HCT116 (cell line): ENCODE measurements around the gene TP53. TPM values are rescaled to one million over a fixed set of nuclear protein-coding genes. Genes with fewer than 3 reads are reported as not detected.

Source experiments
- ATAC-seq: fragments of 200-7000 bp; cut with Tn5 transposase; 2 replicates; pipeline ENCODE4 v1.9.1; 2020; ENCODE audit warnings: mild to moderate bottlenecking, moderate library complexity
- BruUV-seq: library from RNA; stranded (reverse); fragments of 400-500 nt; replicated peaks from 2 replicates; lab custom pipeline; 2021; lab: Mats Ljungman, UMichigan
- CTCF ChIA-PET: fragments of 300-600 bp; sonication (Branson Sonifier 250); formaldehyde crosslinking; loops from one replicate; lab custom pipeline; 2021; ENCODE audit warnings: antibody characterized with exemption; lab: Charles Lee
- POLR2A ChIA-PET: fragments of 300-600, 350-600 bp; sonication (Branson Sonifier 250); formaldehyde crosslinking; loops from one replicate; lab custom pipeline; 2021; ENCODE audit warnings: antibody characterized with exemption; lab: Charles Lee
- RAD21 ChIA-PET, 2 experiments: fragments of 300-600 bp; sonication (Branson Sonifier 250); formaldehyde crosslinking; loops; one replicate each; lab custom pipeline; 2023; ENCODE audit warnings: low total read pairs in 2 of 2; ENCODE audit not compliant: uncharacterized antibody in 2 of 2, unreplicated experiment in 2 of 2, low non-redundant PET in 1 of 2; lab: Charles Lee
- DNase-seq: peaks from one replicate; pipeline ENCODE4 v3.0.0-alpha.2; 2010; ENCODE audit warnings: low read depth, low spot score
- H2AFZ ChIP-seq: fragments of 200-600 bp; shearing (Covaris generic), sonication (generic); 2 replicates; pipeline ENCODE4 v1.6.1; 2017; ENCODE audit warnings: low read depth, mixed run types, mixed read lengths, antibody characterized with exemption, low read length; ENCODE audit not compliant: poor library complexity, severe bottlenecking
- H3K27ac ChIP-seq: 2 replicates; pipeline ENCODE4 v1.5.1; 2012; ENCODE audit warnings: low read depth, low read length
- H3K27me3 ChIP-seq: fragments of 200-600 bp; sonication (generic); 2 replicates; pipeline ENCODE4 v1.6.1; 2016; ENCODE audit warnings: mixed run types, low read length, mixed read lengths; ENCODE audit not compliant: insufficient read depth
- H3K36me3 ChIP-seq, 2 experiments: fragments of 200-500 bp in 1 of 2; fragments of 200-600 bp in 1 of 2; sonication (Bioruptor generic) in 1 of 2; sonication (generic) in 1 of 2; 2 replicates each; pipeline versions ENCODE4 v1.5.1 to v1.6.1; 2014 to 2016; ENCODE audit warnings: low read length in 2 of 2, inconsistent platforms in 1 of 2, mixed read lengths in 1 of 2, mixed run types in 1 of 2; ENCODE audit not compliant: insufficient read depth in 2 of 2, control insufficient read depth in 1 of 2
- H3K4me1 ChIP-seq, 2 experiments: fragments of 200-600 bp in 1 of 2; sonication (generic) in 1 of 2; 2 replicates each; pipeline versions ENCODE4 v1.5.1 to v1.6.1; 2012 to 2017; ENCODE audit warnings: low read length in 2 of 2, inconsistent platforms in 1 of 2, mild to moderate bottlenecking in 1 of 2, mixed read lengths in 1 of 2, mixed run types in 1 of 2, moderate library complexity in 1 of 2; ENCODE audit not compliant: insufficient read depth in 2 of 2, control insufficient read depth in 1 of 2
- H3K4me2 ChIP-seq: fragments of 200-600 bp; sonication (generic); 2 replicates; pipeline ENCODE4 v1.6.1; 2017; ENCODE audit warnings: mixed run types, low read length, mixed read lengths
- H3K4me3 ChIP-seq, 2 experiments: fragments of 200-600 bp in 1 of 2; sonication (generic) in 1 of 2; replicated peaks in 1 of 2; 2 replicates each; pipeline ENCODE4 v1.5.1; 2011 to 2016; ENCODE audit warnings: low read length in 2 of 2, control low read depth in 1 of 2, low read depth in 1 of 2, mild to moderate bottlenecking in 1 of 2, mixed read lengths in 1 of 2, mixed run types in 1 of 2
- H3K79me2 ChIP-seq: fragments of 200-600 bp; sonication (generic); 2 replicates; pipeline ENCODE4 v1.6.1; 2017; ENCODE audit warnings: mild to moderate bottlenecking, mixed run types, low read length, moderate library complexity, mixed read lengths; ENCODE audit not compliant: insufficient read depth
- H3K9ac ChIP-seq: fragments of 200-600 bp; sonication (generic); 2 replicates; pipeline ENCODE4 v1.6.1; 2016; ENCODE audit warnings: low read length, mixed read lengths
- H3K9me2 ChIP-seq: fragments of 200-600 bp; sonication (generic), shearing (Covaris generic); 2 replicates; pipeline ENCODE4 v1.6.1; 2017; ENCODE audit warnings: mixed run types, mild to moderate bottlenecking, moderate library complexity; ENCODE audit not compliant: insufficient read depth
- H3K9me3 ChIP-seq, 2 experiments: fragments of 200-500 bp in 1 of 2; fragments of 200-600 bp in 1 of 2; sonication (Bioruptor generic) in 1 of 2; sonication (generic) in 1 of 2; 2 replicates each; pipeline ENCODE4 v1.6.1; 2014 to 2017; ENCODE audit warnings: low read length in 2 of 2, mixed read lengths in 2 of 2, inconsistent platforms in 1 of 2, low read depth in 1 of 2, mild to moderate bottlenecking in 1 of 2, mixed run types in 1 of 2, moderate library complexity in 1 of 2; ENCODE audit not compliant: control insufficient read depth in 1 of 2, insufficient read depth in 1 of 2
- H4K20me1 ChIP-seq: fragments of 200-600 bp; sonication (generic), shearing (Covaris generic); 2 replicates; pipeline ENCODE4 v1.6.1; 2017; ENCODE audit warnings: mixed run types, mild to moderate bottlenecking, moderate library complexity; ENCODE audit not compliant: insufficient read depth
- CBX3 ChIP-seq: IDR thresholded peaks from 2 replicates; pipeline ENCODE4 v1.6.1; 2012; ENCODE audit warnings: low read depth
- CTCF ChIP-seq, 3 experiments: fragments of 200-600 bp in 1 of 3; sonication (generic) in 1 of 3; IDR thresholded peaks in 2 of 3; conservative IDR thresholded peaks in 1 of 3; 2 replicates each; pipeline ENCODE4 v1.5.1; 2012 to 2017; ENCODE audit warnings: low read depth in 2 of 3, low read length in 2 of 3, antibody characterized with exemption in 1 of 3, borderline replicate concordance in 1 of 3, control low read depth in 1 of 3, mild to moderate bottlenecking in 1 of 3, mixed read lengths in 1 of 3, mixed run types in 1 of 3, moderate library complexity in 1 of 3; ENCODE audit not compliant: insufficient read depth in 1 of 3
- EZH2 ChIP-seq: fragments of 200-600 bp; sonication (generic); IDR thresholded peaks from 2 replicates; pipeline ENCODE4 v1.6.1; 2017; ENCODE audit warnings: antibody characterized with exemption, mixed run types
- RAD21 ChIP-seq: IDR thresholded peaks from 2 replicates; pipeline ENCODE4 v1.6.1; 2012; ENCODE audit warnings: low read depth, mild to moderate bottlenecking
- REST ChIP-seq: IDR thresholded peaks from 2 replicates; pipeline ENCODE4 v1.6.1; 2012; ENCODE audit warnings: low read depth
- YY1 ChIP-seq: IDR thresholded peaks from 2 replicates; pipeline ENCODE4 v1.6.1; 2011; ENCODE audit warnings: low read length, low read depth, moderate library complexity, mild to moderate bottlenecking; ENCODE audit not compliant: insufficient replicate concordance; ENCODE audit errors: extremely low read depth
- intact Hi-C: fragments of 100-400 bp; cut with micrococcal nuclease; formaldehyde crosslinking; loops from 2 replicates; pipeline ENCODE4 v1.10.0; 2022
- total RNA-seq: library from RNA; stranded (reverse); gene quantifications from one replicate; pipeline ENCODE4 v1.2.1, GENCODE V29; 2021; ENCODE audit not compliant: unreplicated experiment

TP53 gene
- total RNA-seq, 1 experiment from 2014 or later = 110 TPM

- no TSS peak for BruUV-seq
- Histone ChIP-seq H3K27ac (no peak overlapping the region), H3K4me3 (no peak overlapping the region), H3K9ac (no peak overlapping the region), H3K27me3 (no peaks in the 10 kb centered on the region), H2AFZ (no peak overlapping the region), H3K79me2 (no peaks in the 10 kb centered on the region), H4K20me1 (no peaks in the 10 kb centered on the region), H3K4me1 (peaks cover 12 to 33% of the 10 kb centered on the region in 2 experiments), H3K36me3 (no peaks in the 10 kb centered on the region), H3K9me3 (no peaks in the 10 kb centered on the region), H3K4me2 (no peak overlapping the region), H3K9me2 (0 out of 2 replicates have a peak, but pooled peaks cover 3% of the 10 kb centered on the region)
- ChIA-PET CTCF (interaction anchor here (1.3 kb wide), 1 partner anchor 81 kb away, joined by 3 read pairs; no protein-coding TSS in a partner anchor), RAD21 (no interaction called here), POLR2A (interaction anchor here (1.0 kb wide), 1 partner anchor 86 kb away, joined by 3 read pairs; the partner anchor contains the start of gene SAT2)
- ATAC-seq = no peak
- intact Hi-C loops = no loop called here
- no peak for DNase-seq
- TF ChIP-seq EZH2 (no peak), RAD21 (no peak), REST (no peak), CTCF (IDR thresholded peaks at IDR 0.05 in 2 of 3, conservative IDR thresholded peaks at IDR 0.05 in 1 of 3; ENCODE audit: borderline replicate concordance in 1 of 3, insufficient read depth in 1 of 3, low read depth in 2 of 3, low read length in 2 of 3) (no peak), YY1 (no peak), CBX3 (no peak)
These were observed 26.5 kb upstream of the TP53 start for GRCh38 chr17:7713782-7714181.
